BLaER1 treated with 17β-estradiol and CSF1 and Interleukin-3, amounts not matched to agents 10 nM and 100 nM (cell line): ENCODE results near the gene OLIG2.
A peak's percentile ranks its signal among the peaks of the same experiment; 100 is the strongest.

Experiments
- H3K27ac ChIP-seq, 11 experiments: shearing (Covaris generic); formaldehyde crosslinking; 2 replicates each; pipeline ENCODE4 v1.8.1; 2022
- H3K27me3 ChIP-seq, 11 experiments: shearing (Covaris generic); formaldehyde crosslinking; 2 replicates each; pipeline ENCODE4 v1.8.1; 2022
- H3K36me3 ChIP-seq, 11 experiments: shearing (Covaris generic); formaldehyde crosslinking; 2 replicates each; pipeline ENCODE4 v1.8.1; 2022
- H3K4me1 ChIP-seq, 10 experiments: shearing (Covaris generic); formaldehyde crosslinking; 2 replicates each; pipeline ENCODE4 v1.8.1; 2022
- H3K4me2 ChIP-seq, 11 experiments: shearing (Covaris generic); formaldehyde crosslinking; 2 replicates each; pipeline ENCODE4 v1.8.1; 2022
- H3K4me3 ChIP-seq, 10 experiments: shearing (Covaris generic); formaldehyde crosslinking; 2 replicates each; pipeline ENCODE4 v1.8.1; 2022
- H3K9ac ChIP-seq, 11 experiments: shearing (Covaris generic); formaldehyde crosslinking; 2 replicates each; pipeline ENCODE4 v1.8.1; 2022
- H3K9me3 ChIP-seq, 11 experiments: shearing (Covaris generic); formaldehyde crosslinking; replicated peaks in 1 of 11; 2 replicates each; pipeline ENCODE4 v1.8.1; 2022
- H4K20me1 ChIP-seq, 11 experiments: shearing (Covaris generic); formaldehyde crosslinking; 2 replicates each; pipeline ENCODE4 v1.8.1; 2022
- Cebpa-rat ChIP-seq, 11 experiments: shearing (Covaris generic); IDR thresholded peaks; 2 replicates each; pipeline ENCODE4 v1.8.1; 2022

OLIG2 gene

GRCh38 chr21:33058957-33059356 is 33.2 kb downstream of the OLIG2 start:
- Histone ChIP-seq H3K4me3 (peak overlapping the region in 3 of 10 experiments; percentile 20 to 38 (median 35); a peak in 3 of 20 replicates), H3K27me3 (no peaks in the 10 kb centered on the region; a peak in 1 of 22 replicates), H3K27ac (peak overlapping the region; percentile 29 to 86 (median 80); a peak in 21 of 22 replicates), H3K36me3 (no peaks in the 10 kb centered on the region), H3K9me3 (no peaks in the 10 kb centered on the region), H3K4me2 (peak overlapping the region; percentile 74 to 89 (median 83)), H3K4me1 (peaks cover 75 to 98% (median 85%) of the 10 kb centered on the region in 10 experiments), H3K9ac (peak overlapping the region in 10 of 11 experiments; percentile 11 to 73 (median 66); a peak in 18 of 22 replicates), H4K20me1 (no peaks in the 10 kb centered on the region)
- TF ChIP-seq Cebpa-rat (IDR thresholded peaks at IDR 0.05): no peak

GRCh38 chr21:33059380-33059841 is 33.7 kb downstream of the OLIG2 start:
- H3K4me3 ChIP-seq: peak overlapping the region in 2 of 10 experiments; percentile 20 to 38; a peak in 2 of 20 replicates
- peaks cover 79 to 98% (median 90%) of the 10 kb centered on the region in 10 experiments for H3K4me1 ChIP-seq
- peak overlapping the region in 10 of 11 experiments; percentile 11 to 73 (median 66); a peak in 17 of 22 replicates for H3K9ac ChIP-seq
- H3K9me3 ChIP-seq: no peaks in the 10 kb centered on the region
- TF ChIP-seq Cebpa-rat (IDR thresholded peaks at IDR 0.05): peak; percentile 96 to 99 (median 99); a peak in 21 of 22 replicates
- no peaks in the 10 kb centered on the region; a peak in 1 of 22 replicates for H3K27me3 ChIP-seq
- no peaks in the 10 kb centered on the region for H4K20me1 ChIP-seq
- H3K36me3 ChIP-seq: no peaks in the 10 kb centered on the region
- H3K4me2 ChIP-seq: peak overlapping the region; percentile 74 to 89 (median 83)
- H3K27ac ChIP-seq: peak overlapping the region; percentile 29 to 86 (median 80); a peak in 21 of 22 replicates

DNA sequence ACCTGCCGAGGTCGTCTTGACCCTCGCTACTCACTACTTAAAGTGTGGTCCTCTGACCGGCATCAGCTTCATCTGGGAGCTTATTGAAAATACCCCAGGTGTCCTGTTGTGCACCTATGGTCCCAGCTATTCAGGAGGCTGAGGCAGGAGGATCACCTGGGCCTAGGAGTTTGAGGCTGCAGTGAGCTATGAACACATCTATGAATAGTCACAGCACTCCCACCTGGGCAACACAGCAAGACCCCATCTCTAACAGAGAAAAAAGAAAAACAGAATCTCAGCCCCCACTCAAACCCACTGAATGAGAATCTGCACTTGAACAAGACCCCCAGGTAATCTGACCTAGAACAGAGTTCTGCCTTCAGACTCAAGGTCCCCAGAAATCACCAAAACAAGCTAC is 35.5 kb downstream of the OLIG2 start:
- H3K4me1 ChIP-seq: peaks cover 74 to 98% (median 86%) of the 10 kb centered on the region in 10 experiments
- no peaks in the 10 kb centered on the region for H3K9me3 ChIP-seq
- TF ChIP-seq Cebpa-rat (IDR thresholded peaks at IDR 0.05): no peak
- peaks cover 0 to 4% (median 0%) of the 10 kb centered on the region in 11 experiments; a peak in 1 of 22 replicates for H3K27me3 ChIP-seq
- H3K27ac ChIP-seq: peak overlapping the region in 9 of 11 experiments; percentile 14 to 86 (median 80); a peak in 14 of 22 replicates
- H3K4me3 ChIP-seq: no peak overlapping the region
- peak overlapping the region in 10 of 11 experiments; percentile 4 to 89 (median 84); a peak in 17 of 22 replicates for H3K4me2 ChIP-seq
- H3K36me3 ChIP-seq: no peaks in the 10 kb centered on the region
- no peaks in the 10 kb centered on the region for H4K20me1 ChIP-seq
- no peak overlapping the region; a peak in 1 of 22 replicates for H3K9ac ChIP-seq

DNA sequence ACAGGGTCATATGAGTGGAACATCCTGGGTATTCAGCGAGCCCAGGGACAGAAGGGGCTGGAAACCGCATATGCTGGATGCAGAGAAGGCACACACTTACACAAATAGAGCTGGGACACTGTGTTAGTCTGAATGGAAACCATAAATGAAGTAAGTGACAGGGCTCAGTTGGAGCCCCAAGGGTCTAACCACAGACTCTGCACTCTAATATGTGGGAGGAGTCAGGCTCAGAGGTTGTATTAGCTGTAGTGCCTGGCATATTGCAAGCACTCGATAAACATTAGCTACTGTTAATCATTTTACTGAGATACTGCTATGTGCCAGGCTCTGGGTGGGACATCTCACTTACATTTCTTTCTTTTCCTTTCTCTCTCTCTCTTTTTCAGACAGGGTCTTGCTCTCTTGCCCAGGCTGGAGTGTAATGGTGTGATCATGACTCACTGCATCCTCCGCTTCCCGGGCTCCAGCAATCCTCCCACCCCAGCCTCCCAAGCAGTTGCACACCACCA is 37.7 kb downstream of the OLIG2 start:
- Histone ChIP-seq H3K27ac (peak overlapping the region in 2 of 11 experiments; percentile 14 to 22; a peak in 3 of 22 replicates), H4K20me1 (no peaks in the 10 kb centered on the region), H3K27me3 (peaks cover 0 to 13% (median 8%) of the 10 kb centered on the region in 11 experiments; a peak in 20 of 22 replicates), H3K4me3 (no peak overlapping the region), H3K9me3 (peaks cover 0 to 3% (median 0%) of the 10 kb centered on the region in 11 experiments; a peak in 9 of 22 replicates), H3K4me1 (peaks cover 67 to 98% (median 85%) of the 10 kb centered on the region in 10 experiments), H3K4me2 (peak overlapping the region; percentile 48 to 68 (median 59)), H3K9ac (no peak overlapping the region), H3K36me3 (no peaks in the 10 kb centered on the region)
- no peak for TF ChIP-seq Cebpa-rat (IDR thresholded peaks at IDR 0.05)

- peaks cover 3 to 9% (median 6%) of the 10 kb centered on the region in 11 experiments for H3K9me3 ChIP-seq
- H3K4me1 ChIP-seq: peaks cover 60 to 96% (median 81%) of the 10 kb centered on the region in 10 experiments
- no peaks in the 10 kb centered on the region for H4K20me1 ChIP-seq
- H3K4me3 ChIP-seq: no peak overlapping the region
- H3K27ac ChIP-seq: 0 out of 22 replicates have a peak overlapping the region, but pooled peaks of 1 of the 11 experiments have one; percentile 1
- no peak for TF ChIP-seq Cebpa-rat (IDR thresholded peaks at IDR 0.05)
- no peak overlapping the region for H3K9ac ChIP-seq
- H3K4me2 ChIP-seq: peak overlapping the region; percentile 14 to 68 (median 59); a peak in 21 of 22 replicates
- no peaks in the 10 kb centered on the region for H3K36me3 ChIP-seq
- H3K27me3 ChIP-seq: peaks cover 5 to 20% (median 15%) of the 10 kb centered on the region in 11 experiments
Observed at GRCh38 chr21:33063907-33064622, 38.3 kb downstream of the OLIG2 start.

GRCh38 chr21:33064623-33065390 is 39.1 kb downstream of the OLIG2 start:
- Histone ChIP-seq H3K4me3 (no peak overlapping the region), H3K4me1 (peaks cover 53 to 88% (median 73%) of the 10 kb centered on the region in 10 experiments), H3K27me3 (peaks cover 12 to 27% (median 22%) of the 10 kb centered on the region in 11 experiments), H4K20me1 (0 out of 22 replicates have a peak, but pooled peaks cover 0 to 2% (median 0%) of the 10 kb centered on the region in 11 experiments), H3K36me3 (no peaks in the 10 kb centered on the region), H3K4me2 (peak overlapping the region; percentile 1 to 68 (median 39); a peak in 21 of 22 replicates), H3K9ac (no peak overlapping the region), H3K27ac (peak overlapping the region in 1 of 11 experiments; percentile 1; a peak in 2 of 22 replicates), H3K9me3 (peaks cover 11 to 17% (median 14%) of the 10 kb centered on the region in 11 experiments)
- TF ChIP-seq Cebpa-rat (IDR thresholded peaks at IDR 0.05): no peak

DNA sequence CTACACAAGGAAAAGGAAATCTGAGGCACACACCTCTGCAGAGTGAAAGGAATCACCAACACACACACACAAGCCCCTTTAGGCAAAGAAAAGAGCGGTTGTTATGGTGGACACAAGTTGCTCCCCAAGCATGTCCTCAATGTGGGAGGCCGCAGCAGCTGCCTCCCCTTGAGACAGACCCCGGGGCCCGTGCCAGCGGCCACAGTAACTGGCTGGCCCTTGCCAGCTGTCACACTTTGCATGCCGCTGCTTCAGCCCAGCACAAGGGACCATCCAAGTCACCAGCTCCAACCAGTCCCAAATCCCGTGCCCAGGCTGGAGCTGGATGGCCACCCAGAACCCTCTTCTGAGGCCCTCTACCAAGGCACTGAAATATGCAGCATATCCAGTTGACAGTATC is 41.3 kb downstream of the OLIG2 start:
- peak overlapping the region in 7 of 11 experiments; percentile 35 to 62 (median 43); a peak in 11 of 22 replicates for H3K27ac ChIP-seq
- no peak for TF ChIP-seq Cebpa-rat (IDR thresholded peaks at IDR 0.05)
- H3K27me3 ChIP-seq: peaks cover 35 to 49% (median 44%) of the 10 kb centered on the region in 11 experiments
- peaks cover 33 to 39% (median 36%) of the 10 kb centered on the region in 11 experiments for H3K9me3 ChIP-seq
- H4K20me1 ChIP-seq: peaks cover 0 to 20% (median 0%) of the 10 kb centered on the region in 11 experiments; a peak in 6 of 22 replicates
- peaks cover 53 to 82% (median 67%) of the 10 kb centered on the region in 10 experiments for H3K4me1 ChIP-seq
- H3K9ac ChIP-seq: peak overlapping the region in 1 of 11 experiments; percentile 32; a peak in 4 of 22 replicates
- peak overlapping the region; percentile 63 to 94 (median 83) for H3K4me2 ChIP-seq
- 0 out of 20 replicates have a peak overlapping the region, but pooled peaks of 1 of the 10 experiments have one; percentile 3 for H3K4me3 ChIP-seq
- no peaks in the 10 kb centered on the region for H3K36me3 ChIP-seq

DNA sequence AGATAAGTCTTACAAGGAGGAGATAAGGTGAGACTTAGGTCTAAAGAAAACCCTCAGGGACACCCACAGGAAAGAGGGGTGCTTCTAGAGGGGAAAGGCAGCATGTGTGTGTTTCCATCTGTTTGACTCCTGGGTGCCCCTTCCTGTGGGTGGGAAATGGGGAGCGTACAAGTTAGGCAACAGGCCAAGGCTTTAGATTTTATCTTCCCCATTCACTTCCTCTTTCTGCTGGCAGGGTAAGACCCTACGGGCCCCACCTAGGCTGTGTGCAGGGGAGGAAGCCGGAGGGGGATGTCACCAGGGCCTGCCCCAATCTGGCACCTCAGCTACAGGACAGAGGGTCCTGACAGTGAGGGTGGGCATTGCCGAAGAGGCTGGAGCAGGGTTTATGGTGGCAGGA is 41.7 kb downstream of the OLIG2 start:
- H3K27me3 ChIP-seq: peaks cover 39 to 53% (median 49%) of the 10 kb centered on the region in 11 experiments
- H3K4me1 ChIP-seq: peaks cover 52 to 80% (median 66%) of the 10 kb centered on the region in 10 experiments
- H3K4me2 ChIP-seq: peak overlapping the region; percentile 63 to 94 (median 83)
- H3K36me3 ChIP-seq: no peaks in the 10 kb centered on the region
- H3K9me3 ChIP-seq: peaks cover 33 to 42% (median 39%) of the 10 kb centered on the region in 11 experiments
- no peak for TF ChIP-seq Cebpa-rat (IDR thresholded peaks at IDR 0.05)
- 0 out of 20 replicates have a peak overlapping the region, but pooled peaks of 1 of the 10 experiments have one; percentile 3 for H3K4me3 ChIP-seq
- H4K20me1 ChIP-seq: peaks cover 0 to 21% (median 0%) of the 10 kb centered on the region in 11 experiments; a peak in 6 of 22 replicates
- peak overlapping the region in 1 of 11 experiments; percentile 32; a peak in 3 of 22 replicates for H3K9ac ChIP-seq
- peak overlapping the region in 7 of 11 experiments; percentile 35 to 62 (median 43); a peak in 11 of 22 replicates for H3K27ac ChIP-seq
